GM23338 (cell line): ENCODE data around the gene HLA-DOA.

Experiments used
- CTCF ChIP-seq, 2 experiments: fragments of 200-600 bp in 1 of 2; sonication (generic) in 1 of 2; conservative IDR thresholded peaks; 2 replicates each; pipeline versions ENCODE4 v1.5.1 to v1.6.1; 2016 to 2017; ENCODE audit warnings: antibody characterized with exemption in 2 of 2, low read depth in 2 of 2, mild to moderate bottlenecking in 2 of 2, moderate library complexity in 1 of 2
- EZH2 ChIP-seq: fragments of 200-600 bp; sonication (generic); IDR thresholded peaks from one replicate; pipeline ENCODE4 v1.8.0; 2017; ENCODE audit warnings: antibody characterized with exemption, mild to moderate bottlenecking, low read depth; ENCODE audit not compliant: unreplicated experiment
- JUNB ChIP-seq: IDR thresholded peaks from one replicate; pipeline ENCODE4 v1.6.1; 2016; ENCODE audit warnings: antibody characterized with exemption; ENCODE audit not compliant: unreplicated experiment
- POLR2AphosphoS5 ChIP-seq: IDR thresholded peaks from 2 replicates; pipeline ENCODE4 v1.6.1; 2016; ENCODE audit warnings: antibody characterized with exemption, low read depth
- TF ChIP-seq, protein P1 (sequence below): IDR thresholded peaks from one replicate; pipeline ENCODE4 v1.6.1; 2018; ENCODE audit warnings: antibody characterized with exemption; ENCODE audit not compliant: unreplicated experiment

GRCh38 chr6:32963866-32964265 lies 45.5 kb downstream of the HLA-DOA start:
- TF ChIP-seq CTCF (conservative IDR thresholded peaks at IDR 0.05; ENCODE audit: low read depth in 2 of 2), result no peak
- TF ChIP-seq, protein P1, sequence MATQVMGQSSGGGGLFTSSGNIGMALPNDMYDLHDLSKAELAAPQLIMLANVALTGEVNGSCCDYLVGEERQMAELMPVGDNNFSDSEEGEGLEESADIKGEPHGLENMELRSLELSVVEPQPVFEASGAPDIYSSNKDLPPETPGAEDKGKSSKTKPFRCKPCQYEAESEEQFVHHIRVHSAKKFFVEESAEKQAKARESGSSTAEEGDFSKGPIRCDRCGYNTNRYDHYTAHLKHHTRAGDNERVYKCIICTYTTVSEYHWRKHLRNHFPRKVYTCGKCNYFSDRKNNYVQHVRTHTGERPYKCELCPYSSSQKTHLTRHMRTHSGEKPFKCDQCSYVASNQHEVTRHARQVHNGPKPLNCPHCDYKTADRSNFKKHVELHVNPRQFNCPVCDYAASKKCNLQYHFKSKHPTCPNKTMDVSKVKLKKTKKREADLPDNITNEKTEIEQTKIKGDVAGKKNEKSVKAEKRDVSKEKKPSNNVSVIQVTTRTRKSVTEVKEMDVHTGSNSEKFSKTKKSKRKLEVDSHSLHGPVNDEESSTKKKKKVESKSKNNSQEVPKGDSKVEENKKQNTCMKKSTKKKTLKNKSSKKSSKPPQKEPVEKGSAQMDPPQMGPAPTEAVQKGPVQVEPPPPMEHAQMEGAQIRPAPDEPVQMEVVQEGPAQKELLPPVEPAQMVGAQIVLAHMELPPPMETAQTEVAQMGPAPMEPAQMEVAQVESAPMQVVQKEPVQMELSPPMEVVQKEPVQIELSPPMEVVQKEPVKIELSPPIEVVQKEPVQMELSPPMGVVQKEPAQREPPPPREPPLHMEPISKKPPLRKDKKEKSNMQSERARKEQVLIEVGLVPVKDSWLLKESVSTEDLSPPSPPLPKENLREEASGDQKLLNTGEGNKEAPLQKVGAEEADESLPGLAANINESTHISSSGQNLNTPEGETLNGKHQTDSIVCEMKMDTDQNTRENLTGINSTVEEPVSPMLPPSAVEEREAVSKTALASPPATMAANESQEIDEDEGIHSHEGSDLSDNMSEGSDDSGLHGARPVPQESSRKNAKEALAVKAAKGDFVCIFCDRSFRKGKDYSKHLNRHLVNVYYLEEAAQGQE, result no peak
- no peak for TF ChIP-seq POLR2AphosphoS5
- no peak for TF ChIP-seq EZH2
- TF ChIP-seq JUNB, result no peak
